Osteocyte (in vitro differentiated cells): Measurements from ENCODE around the gene KCTD20. TPM values are rescaled to one million over a fixed set of nuclear protein-coding genes. Genes with fewer than 3 reads are reported as not detected.

ENCODE experiments used
- DNase-seq: peaks from one replicate; pipeline ENCODE4 v3.0.0; 2021; ENCODE audit warnings: mixed read lengths; ENCODE audit not compliant: unreplicated experiment; ENCODE audit errors: extremely low spot score
- H3K27ac Mint-ChIP-seq: one replicate; pipeline ENCODE4 v1.8.0; 2021; ENCODE audit warnings: mild to moderate bottlenecking, mixed read lengths; ENCODE audit not compliant: unreplicated experiment
- H3K27me3 Mint-ChIP-seq: one replicate; pipeline ENCODE4 v1.8.0; 2021; ENCODE audit warnings: mixed read lengths; ENCODE audit not compliant: unreplicated experiment
- H3K36me3 Mint-ChIP-seq: one replicate; pipeline ENCODE4 v1.8.0; 2021; ENCODE audit warnings: mixed read lengths; ENCODE audit not compliant: unreplicated experiment
- H3K4me1 Mint-ChIP-seq: one replicate; pipeline ENCODE4 v1.8.0; 2021; ENCODE audit warnings: mixed read lengths; ENCODE audit not compliant: unreplicated experiment
- H3K4me3 Mint-ChIP-seq: one replicate; pipeline ENCODE4 v1.8.0; 2021; ENCODE audit warnings: mild to moderate bottlenecking, moderate library complexity, mixed read lengths; ENCODE audit not compliant: unreplicated experiment
- H3K9me3 Mint-ChIP-seq: one replicate; pipeline ENCODE4 v1.8.0; 2021; ENCODE audit warnings: mixed read lengths; ENCODE audit not compliant: unreplicated experiment
- total RNA-seq: library from RNA; stranded (reverse); gene quantifications from 2 replicates; pipeline ENCODE4 v1.2.1, GENCODE V29; 2021
- TF ChIP-seq, protein P1 (sequence below): fragments of 200-600 bp; sonication (generic); IDR thresholded peaks from 2 replicates; pipeline ENCODE4 v1.5.0; 2021; ENCODE audit warnings: antibody characterized with exemption, mild to moderate bottlenecking, moderate library complexity

Gene KCTD20
- total RNA-seq, 1 donor from 2014 or later: 76.3 TPM

DNA sequence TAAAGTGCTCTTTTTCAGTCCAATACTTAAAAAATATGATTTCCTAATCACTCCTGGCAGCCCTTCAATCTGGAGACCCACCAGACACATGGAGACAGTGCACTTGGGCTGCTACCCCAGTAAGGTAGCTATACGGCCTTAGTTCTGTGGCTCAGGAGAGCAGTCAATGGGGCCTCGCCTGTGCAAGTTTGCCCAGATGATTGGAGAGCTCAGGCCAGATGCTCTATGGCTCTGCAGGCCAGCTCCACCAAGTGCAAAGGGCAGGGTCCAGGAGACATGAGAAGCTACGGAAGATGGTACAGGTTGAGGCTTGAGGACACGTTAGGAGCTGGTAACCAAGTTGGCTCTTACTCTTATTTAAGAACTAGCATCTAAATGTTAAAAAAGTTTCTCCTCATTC, 73.8 kb downstream of the KCTD20 start:
- no peak for DNase-seq
- Mint-ChIP-seq H3K4me3 (no peak overlapping the region), H3K27me3 (no peaks in the 10 kb centered on the region), H3K9me3 (no peaks in the 10 kb centered on the region), H3K4me1 (no peaks in the 10 kb centered on the region), H3K27ac (no peak overlapping the region), H3K36me3 (peaks cover 47% of the 10 kb centered on the region)
- TF ChIP-seq, protein P1, sequence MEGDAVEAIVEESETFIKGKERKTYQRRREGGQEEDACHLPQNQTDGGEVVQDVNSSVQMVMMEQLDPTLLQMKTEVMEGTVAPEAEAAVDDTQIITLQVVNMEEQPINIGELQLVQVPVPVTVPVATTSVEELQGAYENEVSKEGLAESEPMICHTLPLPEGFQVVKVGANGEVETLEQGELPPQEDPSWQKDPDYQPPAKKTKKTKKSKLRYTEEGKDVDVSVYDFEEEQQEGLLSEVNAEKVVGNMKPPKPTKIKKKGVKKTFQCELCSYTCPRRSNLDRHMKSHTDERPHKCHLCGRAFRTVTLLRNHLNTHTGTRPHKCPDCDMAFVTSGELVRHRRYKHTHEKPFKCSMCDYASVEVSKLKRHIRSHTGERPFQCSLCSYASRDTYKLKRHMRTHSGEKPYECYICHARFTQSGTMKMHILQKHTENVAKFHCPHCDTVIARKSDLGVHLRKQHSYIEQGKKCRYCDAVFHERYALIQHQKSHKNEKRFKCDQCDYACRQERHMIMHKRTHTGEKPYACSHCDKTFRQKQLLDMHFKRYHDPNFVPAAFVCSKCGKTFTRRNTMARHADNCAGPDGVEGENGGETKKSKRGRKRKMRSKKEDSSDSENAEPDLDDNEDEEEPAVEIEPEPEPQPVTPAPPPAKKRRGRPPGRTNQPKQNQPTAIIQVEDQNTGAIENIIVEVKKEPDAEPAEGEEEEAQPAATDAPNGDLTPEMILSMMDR: no peak

DNA sequence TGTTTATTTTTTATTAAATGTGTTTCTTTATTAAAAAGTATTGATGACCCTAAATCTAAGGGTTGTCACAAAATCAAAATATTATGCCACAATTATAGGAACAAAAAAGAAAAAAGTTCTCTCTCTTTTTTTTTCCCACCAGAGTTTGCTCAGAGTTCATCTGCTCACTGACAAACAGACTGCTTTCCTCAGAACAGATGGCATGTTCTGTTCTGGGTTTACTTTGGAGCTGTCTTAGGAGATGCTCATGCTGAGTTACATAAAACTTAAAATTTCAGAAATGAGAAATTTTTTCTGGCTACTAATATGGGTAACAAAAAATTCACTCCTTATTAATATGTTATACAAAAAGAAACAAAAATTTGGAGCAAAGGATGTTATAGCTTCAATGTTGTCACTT, 74.2 kb downstream of the KCTD20 start:
- Mint-ChIP-seq H3K4me3 (no peak overlapping the region), H3K36me3 (peaks cover 45% of the 10 kb centered on the region), H3K9me3 (no peaks in the 10 kb centered on the region), H3K27me3 (no peaks in the 10 kb centered on the region), H3K4me1 (no peaks in the 10 kb centered on the region), H3K27ac (no peak overlapping the region)
- no peak for DNase-seq
- TF ChIP-seq, protein P1: no peak

DNA sequence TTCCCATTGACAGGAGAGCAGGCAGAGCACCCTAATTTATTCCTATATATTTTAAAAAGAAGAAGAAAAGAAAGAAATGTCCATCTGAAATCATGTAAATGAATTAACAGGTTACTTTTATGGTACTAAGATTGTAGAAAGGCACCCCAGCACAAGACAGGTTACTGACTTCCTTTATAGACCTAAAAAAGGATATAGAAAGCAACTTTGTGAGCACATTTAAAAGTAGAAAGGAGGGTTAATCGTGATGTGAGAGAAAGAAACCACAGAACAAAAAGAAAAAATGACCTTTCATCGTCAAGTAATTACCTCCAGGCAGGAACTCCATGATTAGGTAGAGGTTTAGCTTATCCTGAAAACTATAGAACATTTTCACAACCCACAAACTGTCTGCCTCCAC, 74.6 kb downstream of the KCTD20 start:
- TF ChIP-seq, protein P1: no peak
- Mint-ChIP-seq H3K27me3 (no peaks in the 10 kb centered on the region), H3K4me3 (no peak overlapping the region), H3K27ac (no peak overlapping the region), H3K9me3 (no peaks in the 10 kb centered on the region), H3K4me1 (no peaks in the 10 kb centered on the region), H3K36me3 (peaks cover 45% of the 10 kb centered on the region)
- no peak for DNase-seq

DNA sequence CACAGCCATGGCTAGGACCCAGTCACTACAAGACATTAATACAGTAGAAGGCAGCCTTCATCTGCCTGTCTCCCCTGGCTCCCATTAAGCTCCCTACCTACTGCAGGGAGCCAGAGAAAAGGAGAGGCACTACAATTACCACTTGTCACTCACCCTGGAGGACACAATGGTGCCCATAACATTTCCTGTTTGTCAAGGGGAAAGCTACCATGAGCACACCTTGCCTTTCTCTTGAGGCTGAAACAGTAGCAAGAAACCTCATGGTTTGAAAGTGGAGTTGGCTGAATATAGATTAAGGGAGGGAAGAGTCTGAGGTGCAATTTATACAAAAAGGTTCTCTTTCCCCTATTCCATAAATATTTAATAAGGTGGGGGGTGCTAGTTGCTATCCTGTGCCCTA, 76.6 kb downstream of the KCTD20 start:
- DNase-seq: no peak
- H3K27ac Mint-ChIP-seq: no peak overlapping the region
- no peak overlapping the region for H3K4me3 Mint-ChIP-seq
- TF ChIP-seq, protein P1: no peak
- H3K36me3 Mint-ChIP-seq: peaks cover 54% of the 10 kb centered on the region
- no peaks in the 10 kb centered on the region for H3K9me3 Mint-ChIP-seq
- no peaks in the 10 kb centered on the region for H3K27me3 Mint-ChIP-seq
- H3K4me1 Mint-ChIP-seq: no peaks in the 10 kb centered on the region

DNA sequence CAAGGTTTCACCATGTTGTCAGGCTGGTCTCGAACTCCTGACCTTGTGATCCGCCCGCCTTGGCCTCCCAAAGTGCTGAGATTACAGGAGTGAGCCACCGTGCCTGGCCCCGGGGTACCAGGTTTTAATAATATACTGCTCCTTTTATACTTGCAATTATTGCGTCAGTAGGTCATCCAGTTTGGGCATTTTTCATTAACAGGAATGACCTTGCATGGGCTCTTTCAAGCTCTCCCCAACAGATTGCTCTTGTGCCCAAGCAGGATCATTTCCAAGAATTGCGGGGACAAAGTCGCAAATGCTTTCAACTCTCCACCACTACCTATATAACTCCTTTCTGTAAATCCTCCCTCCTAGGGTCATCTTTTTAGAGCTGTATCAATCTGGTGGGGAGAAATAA, 80.7 kb downstream of the KCTD20 start:
- peaks cover 11% of the 10 kb centered on the region for H3K4me1 Mint-ChIP-seq
- TF ChIP-seq, protein P1: no peak
- no peak for DNase-seq
- no peak overlapping the region for H3K27ac Mint-ChIP-seq
- H3K36me3 Mint-ChIP-seq: peaks cover 50% of the 10 kb centered on the region
- H3K27me3 Mint-ChIP-seq: no peaks in the 10 kb centered on the region
- H3K9me3 Mint-ChIP-seq: no peaks in the 10 kb centered on the region
- H3K4me3 Mint-ChIP-seq: no peak overlapping the region
